AG04449 (cell line): ENCODE measurements around the gene SPTB.

Experiments used
- CTCF ChIA-PET: fragments of 350-600 bp; formaldehyde crosslinking; extraction: SDS; loops from one replicate; lab custom pipeline; 2021; ENCODE audit warnings: antibody characterized with exemption; lab: Yijun Ruan, JAX
- POLR2A ChIA-PET: fragments of 400-600, 350-600 bp; formaldehyde crosslinking; extraction: SDS; loops from one replicate; lab custom pipeline; 2020; ENCODE audit warnings: antibody characterized with exemption, inconsistent platforms; lab: Yijun Ruan, JAX
- DNase-seq: peaks from one replicate; pipeline ENCODE4 v3.0.0-alpha.2; 2010; ENCODE audit warnings: low read depth, low spot score
- H3K4me3 ChIP-seq: 2 replicates; pipeline ENCODE4 v1.5.1; 2011; ENCODE audit warnings: low read depth, mild to moderate bottlenecking, control low read depth, low read length
- CTCF ChIP-seq: IDR thresholded peaks from one replicate; pipeline ENCODE4 v1.5.1; 2011; ENCODE audit warnings: mild to moderate bottlenecking, moderate library complexity, low read length, control low read depth, inconsistent platforms; ENCODE audit not compliant: insufficient read depth; ENCODE audit errors: missing control alignments

SPTB gene

GRCh38 chr14:64879635-64880220 lies at the start of gene SPTB:
Gene SPTB (minus strand): TSS chr14:64879907. CDS start chr14:64823094, 56,813 bp downstream.
- CTCF ChIA-PET = interaction anchor here (1.2 to 7.5 kb wide), 3 partner anchors 10 to 56 kb away, joined by 6 to 104 read pairs (median 33); no protein-coding TSS in a partner anchor
- DNase-seq = no peak
- H3K4me3 ChIP-seq = peak within 1 kb of the TSS; percentile 42
- no peak for TF ChIP-seq CTCF
- POLR2A ChIA-PET = no interaction called here

- no peak overlapping the region for H3K4me3 ChIP-seq
- ChIA-PET POLR2A (no interaction called here), CTCF (no interaction called here)
- no peak for DNase-seq
- TF ChIP-seq CTCF = no peak
Observed at GRCh38 chr14:64929014-64929359, 49.3 kb upstream of the SPTB start.

GRCh38 chr14:64928239-64929013 lies 48.7 kb upstream of the SPTB start:
- no peak overlapping the region for H3K4me3 ChIP-seq
- TF ChIP-seq CTCF = no peak
- CTCF ChIA-PET = interaction anchor here (1.1 to 2.1 kb wide), 2 partner anchors 18 to 37 kb away, joined by 3 to 11 read pairs; no protein-coding TSS in a partner anchor
- POLR2A ChIA-PET = no interaction called here
- no peak for DNase-seq

- no peak overlapping the region for H3K4me3 ChIP-seq
- ChIA-PET CTCF (interaction anchor here (0.9 to 2.1 kb wide), 8 partner anchors 9 to 36 kb away, joined by 3 to 11 read pairs (median 4); no protein-coding TSS in a partner anchor), POLR2A (no interaction called here)
- no peak for DNase-seq
- TF ChIP-seq CTCF = no peak
Observed at GRCh38 chr14:64927031-64927430, 47.3 kb upstream of the SPTB start.

GRCh38 chr14:64926398-64926995 lies 46.8 kb upstream of the SPTB start:
- ChIA-PET CTCF (interaction anchor here (0.9 to 2.1 kb wide), 8 partner anchors 8 to 35 kb away, joined by 3 to 11 read pairs (median 4); partner anchors contain the start of gene GPX2), POLR2A (no interaction called here)
- no peak overlapping the region for H3K4me3 ChIP-seq
- TF ChIP-seq CTCF = no peak
- no peak for DNase-seq

- no peak for TF ChIP-seq CTCF
- ChIA-PET POLR2A (interaction anchor here (0.6 kb wide), 1 partner anchor 8 kb away, joined by 4 read pairs; no protein-coding TSS in a partner anchor), CTCF (interaction anchor here (1.1 to 3.0 kb wide), 3 partner anchors 12 to 15 kb away, joined by 3 to 13 read pairs (median 8); no protein-coding TSS in a partner anchor)
- no peak for DNase-seq
- H3K4me3 ChIP-seq = no peak overlapping the region
Observed at GRCh38 chr14:64923015-64923414, 43.3 kb upstream of the SPTB start.
